Natural killer cell (primary cell): ENCODE data around the gene CCDC87. TPM values are rescaled to one million over a fixed set of nuclear protein-coding genes. Genes with fewer than 3 reads are reported as not detected.

Experiments
- ATAC-seq, 3 donors: fragments of 150-1000 bp in 2 of 3; fragments of 200-7000 bp in 1 of 3; cut with Tn5 transposase; 1 replicate in 1 of 3; 2 replicates in 2 of 3; pipeline ENCODE4 v1.10.0; 2021; ENCODE audit warnings: mild to moderate bottlenecking in 2 of 3, moderate library complexity in 2 of 3
- DNase-seq, 2 donors: peaks; one replicate each; pipeline versions ENCODE4 v3.0.0 to v3.0.0-alpha.2; 2013 to 2021; ENCODE audit warnings: mixed read lengths in 1 of 2
- H3K27ac ChIP-seq: one replicate; pipeline ENCODE4 v1.5.1; 2013; ENCODE audit warnings: mild to moderate bottlenecking, low read length
- H3K27me3 ChIP-seq: one replicate; pipeline ENCODE4 v1.6.1; 2013; ENCODE audit warnings: low read length; ENCODE audit not compliant: control insufficient read depth, insufficient read depth
- H3K36me3 ChIP-seq: one replicate; pipeline ENCODE4 v1.6.1; 2013; ENCODE audit warnings: low read length; ENCODE audit not compliant: control insufficient read depth, insufficient read depth
- H3K4me1 ChIP-seq: one replicate; pipeline ENCODE4 v1.6.1; 2013; ENCODE audit warnings: low read length; ENCODE audit not compliant: control insufficient read depth, insufficient read depth
- H3K4me3 ChIP-seq: one replicate; pipeline ENCODE4 v1.5.1; 2013; ENCODE audit warnings: low read length
- H3K9me3 ChIP-seq: one replicate; pipeline ENCODE4 v1.6.1; 2013; ENCODE audit warnings: low read length; ENCODE audit not compliant: control insufficient read depth, insufficient read depth
- H3K27ac Mint-ChIP-seq, 2 donors: one replicate each; pipeline ENCODE4 v1.8.0; 2022; ENCODE audit warnings: mild to moderate bottlenecking in 2 of 2, mixed read lengths in 2 of 2, moderate library complexity in 1 of 2
- H3K27me3 Mint-ChIP-seq, 2 donors: one replicate each; pipeline ENCODE4 v1.8.0; 2022; ENCODE audit warnings: low read depth in 2 of 2, mixed read lengths in 2 of 2
- H3K36me3 Mint-ChIP-seq: one replicate; pipeline ENCODE4 v1.8.0; 2022; ENCODE audit warnings: mixed read lengths
- H3K4me1 Mint-ChIP-seq, 2 donors: one replicate each; pipeline ENCODE4 v1.8.0; 2022; ENCODE audit warnings: mixed read lengths in 2 of 2
- H3K4me3 Mint-ChIP-seq: one replicate; pipeline ENCODE4 v1.8.0; 2022; ENCODE audit warnings: mild to moderate bottlenecking, moderate library complexity, mixed read lengths
- H3K9me3 Mint-ChIP-seq, 2 donors: one replicate each; pipeline ENCODE4 v1.8.0; 2022; ENCODE audit warnings: mixed read lengths in 2 of 2
- WGBS: methylation state at CpG from one replicate; pipeline ENCODE4 v1.1.7; 2013; ENCODE audit warnings: missing lambda C conversion rate; ENCODE audit not compliant: insufficient coverage; 5-methylcytosine and 5-hydroxymethylcytosine counted together
- intact Hi-C: fragments of 100-400 bp; cut with micrococcal nuclease; formaldehyde crosslinking; loops from one replicate; pipeline ENCODE4 v1.14.2; 2022
- total RNA-seq, 4 donors: library from RNA; stranded (reverse); fragments of 120-200 nt in 1 of 4; gene quantifications; one replicate each; pipeline versions ENCODE4 v1.2.3 to v1.2.4, GENCODE V29; 2013 to 2022
- TF ChIP-seq, protein P1 (sequence below): fragments of 200-600 bp; IDR thresholded peaks from one replicate; pipeline ENCODE4 v1.8.0; 2022; ENCODE audit warnings: antibody characterized with exemption

Gene CCDC87
- total RNA-seq, 3 donors from 2014 or later (not counting 1 experiment from before 2014, with no cell fraction given) = 0.40 to 0.68 (median 0.49) TPM

DNA sequence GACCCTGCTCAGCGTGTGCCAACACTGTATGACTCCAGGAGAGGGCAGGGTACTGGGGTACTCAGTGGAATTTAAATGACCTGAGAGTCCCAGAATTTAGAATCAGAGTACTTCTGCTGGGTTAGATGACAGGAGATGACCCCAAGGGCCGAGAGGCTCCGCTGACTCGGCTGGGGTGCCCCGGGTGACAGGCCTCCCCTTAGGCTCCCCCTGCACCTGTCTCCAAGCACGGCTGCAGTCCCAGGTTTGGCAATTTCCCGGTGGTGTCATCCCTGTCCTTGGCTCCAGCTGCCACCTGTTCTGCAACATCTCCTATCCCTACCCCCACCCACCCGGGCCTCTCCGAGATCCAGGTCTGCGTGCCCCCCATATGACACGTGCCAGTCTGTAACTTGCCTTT, 44.8 kb downstream of the CCDC87 start:
- intact Hi-C loops = loop anchor here (10.0 kb wide), 1 partner anchor 287 kb away; no protein-coding TSS in a partner anchor
- WGBS = 84% methylated on average over 11 of the region's 11 CpGs

DNA sequence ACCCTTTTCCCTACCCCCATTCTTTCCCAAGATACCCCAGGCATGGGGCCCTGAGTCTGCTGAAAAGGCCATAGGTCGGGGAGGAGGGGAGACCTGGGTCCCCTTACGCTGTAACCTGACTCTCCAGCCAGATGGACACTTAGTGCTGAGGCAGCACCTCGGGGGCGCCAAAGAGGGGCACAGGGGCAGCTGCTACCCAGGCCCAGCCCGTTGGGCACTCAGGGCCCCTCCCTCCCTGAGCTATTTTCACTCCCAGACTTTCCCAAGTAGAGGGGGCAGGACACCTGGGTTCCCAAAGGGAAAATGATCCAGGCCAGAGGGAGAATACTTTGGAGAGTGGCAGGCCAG, 45.2 kb downstream of the CCDC87 start:
- Mint-ChIP-seq H3K27me3 (peaks cover 0 to 9% of the 10 kb centered on the region in 2 donors), H3K9me3 (no peaks in the 10 kb centered on the region), H3K4me3 (no peak overlapping the region), H3K27ac (peak overlapping the region in 1 of 2 donors; percentile 92), H3K36me3 (no peaks in the 10 kb centered on the region), H3K4me1 (peaks cover 26 to 37% of the 10 kb centered on the region in 2 donors)
- TF ChIP-seq, protein P1, sequence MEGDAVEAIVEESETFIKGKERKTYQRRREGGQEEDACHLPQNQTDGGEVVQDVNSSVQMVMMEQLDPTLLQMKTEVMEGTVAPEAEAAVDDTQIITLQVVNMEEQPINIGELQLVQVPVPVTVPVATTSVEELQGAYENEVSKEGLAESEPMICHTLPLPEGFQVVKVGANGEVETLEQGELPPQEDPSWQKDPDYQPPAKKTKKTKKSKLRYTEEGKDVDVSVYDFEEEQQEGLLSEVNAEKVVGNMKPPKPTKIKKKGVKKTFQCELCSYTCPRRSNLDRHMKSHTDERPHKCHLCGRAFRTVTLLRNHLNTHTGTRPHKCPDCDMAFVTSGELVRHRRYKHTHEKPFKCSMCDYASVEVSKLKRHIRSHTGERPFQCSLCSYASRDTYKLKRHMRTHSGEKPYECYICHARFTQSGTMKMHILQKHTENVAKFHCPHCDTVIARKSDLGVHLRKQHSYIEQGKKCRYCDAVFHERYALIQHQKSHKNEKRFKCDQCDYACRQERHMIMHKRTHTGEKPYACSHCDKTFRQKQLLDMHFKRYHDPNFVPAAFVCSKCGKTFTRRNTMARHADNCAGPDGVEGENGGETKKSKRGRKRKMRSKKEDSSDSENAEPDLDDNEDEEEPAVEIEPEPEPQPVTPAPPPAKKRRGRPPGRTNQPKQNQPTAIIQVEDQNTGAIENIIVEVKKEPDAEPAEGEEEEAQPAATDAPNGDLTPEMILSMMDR = no peak
- peaks cover 4% of the 10 kb centered on the region for H3K36me3 ChIP-seq
- H3K9me3 ChIP-seq = no peaks in the 10 kb centered on the region
- no peak overlapping the region for H3K4me3 ChIP-seq
- H3K27me3 ChIP-seq = no peaks in the 10 kb centered on the region
- ATAC-seq = no peak
- intact Hi-C loops = loop anchor here (10.0 kb wide), 1 partner anchor 287 kb away; no protein-coding TSS in a partner anchor
- no peak for DNase-seq
- peaks cover 38% of the 10 kb centered on the region for H3K4me1 ChIP-seq
- H3K27ac ChIP-seq = no peak overlapping the region
- 67% methylated on average over 5 of the region's 5 CpGs for WGBS

More for the DNA sequence above, 44.8 kb downstream of the CCDC87 start:
- TF ChIP-seq, protein P1 = no peak
- Histone ChIP-seq H3K4me1 (peaks cover 34% of the 10 kb centered on the region), H3K4me3 (no peak overlapping the region), H3K9me3 (no peaks in the 10 kb centered on the region), H3K27me3 (no peaks in the 10 kb centered on the region), H3K36me3 (peaks cover under 1% of the 10 kb centered on the region), H3K27ac (no peak overlapping the region)
- ATAC-seq = no peak
- peaks cover 0 to 9% of the 10 kb centered on the region in 2 donors for H3K27me3 Mint-ChIP-seq
- H3K4me1 Mint-ChIP-seq = peaks cover 22 to 33% of the 10 kb centered on the region in 2 donors
- no peak for DNase-seq
- no peak overlapping the region for H3K4me3 Mint-ChIP-seq
- H3K27ac Mint-ChIP-seq = peak overlapping the region in 1 of 2 donors; percentile 92
- no peaks in the 10 kb centered on the region for H3K36me3 Mint-ChIP-seq
- no peaks in the 10 kb centered on the region for H3K9me3 Mint-ChIP-seq

DNA sequence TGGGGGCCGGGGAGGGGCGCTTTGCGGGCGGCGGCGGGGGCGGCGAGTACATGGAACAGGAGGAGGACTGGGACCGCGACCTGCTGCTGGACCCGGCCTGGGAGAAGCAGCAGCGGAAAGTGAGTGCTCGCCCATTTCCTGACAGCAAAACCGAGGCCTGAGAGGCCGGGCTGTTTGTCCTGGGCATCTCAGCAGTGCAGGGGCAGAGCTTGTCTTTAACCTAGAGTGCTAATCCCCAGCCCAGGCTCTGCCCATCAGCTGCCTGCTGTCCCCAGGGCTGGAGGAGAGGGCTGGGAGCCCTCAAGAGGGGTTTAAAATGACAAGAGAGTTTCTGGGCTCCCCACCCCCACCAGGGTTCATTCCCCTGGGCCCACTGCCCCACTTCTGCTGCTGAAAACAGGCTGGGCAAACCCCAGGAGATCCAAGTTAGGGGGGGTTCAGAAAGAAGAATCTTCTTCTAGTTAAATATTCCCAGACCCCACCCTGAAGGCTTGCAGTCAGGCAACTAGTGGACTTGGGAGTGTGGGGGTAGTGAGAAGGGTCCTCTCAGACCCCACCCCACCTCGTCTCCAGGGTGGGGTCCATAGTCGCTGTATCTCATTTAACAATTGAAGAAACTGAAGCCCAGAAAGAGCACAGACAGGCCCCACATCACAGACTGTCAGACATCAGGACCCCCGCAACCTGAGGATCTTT, 45.7 kb downstream of the CCDC87 start:
- Histone ChIP-seq H3K9me3 (no peaks in the 10 kb centered on the region), H3K27me3 (no peaks in the 10 kb centered on the region), H3K4me1 (peaks cover 43% of the 10 kb centered on the region), H3K4me3 (no peak overlapping the region), H3K27ac (no peak overlapping the region), H3K36me3 (peaks cover 10% of the 10 kb centered on the region)
- H3K27me3 Mint-ChIP-seq = peaks cover 0 to 9% of the 10 kb centered on the region in 2 donors
- DNase-seq = peak in 1 of 2 donors; percentile 20
- WGBS = 47% methylated on average over 18 of the region's 18 CpGs
- H3K27ac Mint-ChIP-seq = peak overlapping the region; percentile 91 to 92
- H3K4me3 Mint-ChIP-seq = peak overlapping the region; percentile 91
- no peaks in the 10 kb centered on the region for H3K36me3 Mint-ChIP-seq
- ATAC-seq = no peak
- TF ChIP-seq, protein P1 = no peak
- intact Hi-C loops = loop anchor here (1.0 to 10.0 kb wide), 3 partner anchors 69 to 288 kb away; partner anchors contain the start of gene RBM14
- no peaks in the 10 kb centered on the region for H3K9me3 Mint-ChIP-seq
- H3K4me1 Mint-ChIP-seq = peaks cover 31 to 42% of the 10 kb centered on the region in 2 donors
